ENCODE data around the gene KLHDC8B. TPM values are rescaled to one million over a fixed set of nuclear protein-coding genes. Genes with fewer than 3 reads are reported as not detected.

Gene KLHDC8B
- total RNA-seq, 1 experiment from 2014 or later, result 18.6 TPM

DNA sequence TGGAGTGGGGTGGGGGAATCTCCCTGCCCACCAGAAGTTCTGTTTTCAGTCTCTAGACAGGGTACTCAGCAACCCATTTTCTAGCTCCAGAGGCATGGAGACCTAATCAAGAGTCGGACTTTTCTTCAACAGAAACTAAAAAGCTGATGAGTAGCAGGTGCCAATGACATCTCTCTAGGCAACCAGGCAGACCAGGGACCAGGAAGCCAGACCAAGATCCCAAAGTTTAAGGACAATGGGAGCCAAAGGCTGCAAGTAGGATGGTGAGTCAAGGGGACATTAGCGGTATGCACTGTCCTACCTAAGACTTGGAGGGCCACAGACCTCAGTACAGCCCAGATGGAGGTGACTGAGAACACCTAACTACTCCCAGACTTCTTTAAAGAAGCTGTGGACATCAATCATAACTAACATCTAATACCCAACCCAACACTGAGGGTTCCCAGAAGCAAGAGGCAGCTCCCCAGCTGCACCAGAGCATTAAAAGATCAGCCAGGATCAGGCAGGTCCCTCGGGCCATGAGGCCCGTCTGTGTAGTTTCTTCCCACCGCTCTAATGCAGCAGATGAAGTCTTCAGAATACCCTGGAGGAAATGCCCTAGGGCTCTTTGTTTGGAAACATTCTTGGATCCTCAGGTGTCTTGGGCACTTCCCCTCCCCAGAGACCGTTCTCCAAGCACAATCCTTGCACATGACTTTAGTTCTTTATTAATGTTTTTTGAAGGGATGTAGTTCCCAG, 6.2 kb upstream of the KLHDC8B start:
- peaks cover 2% of the 10 kb centered on the region; the same call in 1 of the 2 replicates for H3K9me3 ChIP-seq (replicated peaks)
- no peak overlapping the region; the same call in 1 of the 2 replicates for H3K27ac ChIP-seq
- no peaks in the 10 kb centered on the region for H3K27me3 ChIP-seq (replicated peaks)
- H3K36me3 ChIP-seq, result peaks cover 41% of the 10 kb centered on the region
- H3K4me1 ChIP-seq (replicated peaks), result peaks cover 13% of the 10 kb centered on the region
- peak overlapping the region; percentile 60 for H3K4me3 ChIP-seq
- no peak for DNase-seq (ENCODE audit: low read depth in 1 of 2, low spot score in 2 of 2)

DNA sequence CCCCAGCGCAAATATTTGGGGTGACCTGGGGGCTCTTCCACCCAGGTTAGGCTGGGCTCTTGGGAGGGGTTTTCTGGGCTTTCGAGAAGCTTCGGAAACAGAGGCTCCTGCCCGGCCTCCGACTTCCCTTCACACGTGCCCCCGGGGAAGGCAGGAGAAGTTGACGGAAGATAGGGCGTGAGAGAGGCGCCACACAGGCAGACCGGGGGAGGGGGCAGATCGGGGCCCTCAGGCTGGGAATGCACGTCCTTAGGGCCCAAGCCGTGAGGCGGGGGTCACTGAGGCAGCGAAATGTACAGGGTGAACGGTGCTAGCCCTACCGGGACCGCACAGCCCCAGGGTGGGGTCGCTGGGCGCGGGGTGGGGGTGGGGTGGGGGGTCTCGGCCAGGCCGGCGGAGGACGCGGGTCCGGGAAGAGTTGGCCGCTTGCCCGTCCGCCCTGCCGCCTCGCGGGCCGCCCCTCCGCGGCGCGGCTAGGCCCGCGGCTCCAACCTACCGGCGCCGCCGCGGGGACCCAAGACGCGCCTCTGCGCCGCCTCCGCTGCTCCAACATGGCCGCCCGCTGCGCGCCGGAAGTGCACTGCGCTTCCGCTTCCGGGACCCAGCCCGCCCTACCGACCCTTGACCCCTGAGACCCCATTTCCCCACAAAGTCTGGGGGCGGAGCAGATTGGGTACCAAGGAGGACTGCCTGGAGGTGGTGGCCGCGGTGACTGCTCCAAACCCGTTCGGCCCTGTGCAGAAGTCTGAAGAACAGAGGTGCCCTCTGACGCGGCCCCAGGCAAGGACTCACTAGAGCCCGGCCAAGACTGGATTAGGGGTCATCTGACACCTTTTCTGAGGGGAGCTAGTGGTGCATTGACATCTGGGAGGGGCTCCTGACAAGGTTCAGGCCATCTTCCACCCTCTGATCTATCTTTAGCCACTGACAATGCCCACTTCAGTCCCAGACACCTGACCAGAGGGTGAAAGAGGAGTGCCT, 5.3 kb upstream of the KLHDC8B start, which contains the start of gene CCDC71:
Gene CCDC71 (minus strand): TSS at position 561 of the 981 bp plus-strand sequence. CDS start 2,123 bp downstream, outside the sequence.
- H3K4me3 ChIP-seq, result peak within 1 kb of the TSS; percentile 60
- H3K27ac ChIP-seq, result peak within 1 kb of the TSS; percentile 64
- H3K36me3 ChIP-seq, result peaks cover 41% of the 10 kb centered on the region
- DNase-seq (ENCODE audit: low read depth in 1 of 2, low spot score in 2 of 2), result peak; percentile 26 to 68
- H3K27me3 ChIP-seq (replicated peaks), result no peaks in the 10 kb centered on the region
- H3K4me1 ChIP-seq (replicated peaks), result peaks cover 19% of the 10 kb centered on the region
- H3K9me3 ChIP-seq (replicated peaks), result peaks cover 2% of the 10 kb centered on the region; the same call in 1 of the 2 replicates

DNA sequence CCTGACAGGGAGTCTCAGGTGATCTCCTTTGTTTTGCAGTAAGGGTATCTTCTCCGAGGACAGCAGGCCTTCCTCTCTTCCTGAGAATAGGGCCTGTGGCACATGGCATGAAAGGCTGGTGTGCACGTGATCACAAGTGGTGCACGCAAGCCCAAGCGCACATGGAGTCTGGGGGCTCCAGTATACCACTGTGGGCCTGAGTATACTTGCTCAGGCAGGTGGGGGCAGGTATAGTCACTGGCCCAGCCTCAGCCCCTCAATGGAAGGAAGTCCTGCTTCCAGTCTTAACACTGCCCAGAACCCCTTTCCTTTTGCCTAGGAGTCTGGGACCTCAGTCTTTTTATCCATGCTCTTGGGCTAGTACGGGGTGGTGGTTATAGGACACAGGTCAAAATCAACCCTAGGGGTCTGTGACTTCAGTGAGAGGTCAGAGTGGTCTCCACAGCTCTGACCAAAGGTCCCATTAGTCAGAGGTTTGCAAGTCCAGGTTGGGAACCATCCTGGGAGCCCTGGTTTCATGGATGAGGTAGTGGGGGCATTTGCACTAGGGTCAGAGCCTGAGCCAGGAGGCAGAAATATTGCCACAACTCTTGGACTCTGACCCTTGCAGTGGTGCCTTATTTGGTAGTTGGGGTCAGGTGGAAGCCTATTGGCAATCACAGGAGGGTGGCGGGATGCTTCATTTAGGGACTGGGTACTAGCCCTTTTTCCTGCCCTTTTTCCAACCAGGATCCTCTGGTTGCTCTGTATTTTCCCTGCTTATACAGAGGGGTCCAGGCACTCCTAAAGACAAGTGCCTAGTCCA, 4.4 kb upstream of the KLHDC8B start:
- Histone ChIP-seq H3K9me3 (replicated peaks) (peaks cover 2% of the 10 kb centered on the region; the same call in 1 of the 2 replicates), H3K4me3 (peak overlapping the region; percentile 60), H3K27me3 (replicated peaks) (no peaks in the 10 kb centered on the region), H3K27ac (0 out of 2 replicates have a peak overlapping the region, but pooled peaks have one; percentile 64), H3K36me3 (peaks cover 33% of the 10 kb centered on the region), H3K4me1 (replicated peaks) (peaks cover 27% of the 10 kb centered on the region)
- DNase-seq (ENCODE audit: low read depth in 1 of 2, low spot score in 2 of 2), result no peak

DNA sequence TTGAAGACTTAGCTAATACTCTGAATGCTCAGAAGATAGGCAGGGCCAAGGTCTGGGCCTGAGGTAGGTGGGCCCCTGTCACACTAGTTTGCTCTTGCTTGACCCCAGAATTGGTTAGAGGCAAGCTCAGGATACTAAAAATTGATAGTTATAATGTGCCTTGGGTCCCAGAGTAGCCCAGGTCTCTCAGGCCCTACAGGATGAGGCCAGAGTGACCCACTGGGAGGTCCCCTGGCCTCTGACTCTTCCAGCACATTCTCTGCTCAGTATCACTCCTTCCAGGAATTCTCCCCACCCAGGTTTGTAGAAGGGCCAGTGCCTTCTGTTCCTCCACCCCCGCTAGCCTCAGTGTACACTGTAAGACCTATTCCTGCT, 667 bp upstream of the KLHDC8B start:
- Histone ChIP-seq H3K27ac (no peak overlapping the region), H3K4me1 (replicated peaks) (peaks cover 29% of the 10 kb centered on the region), H3K36me3 (peaks cover 3% of the 10 kb centered on the region; the same call in 1 of the 2 replicates)

DNA sequence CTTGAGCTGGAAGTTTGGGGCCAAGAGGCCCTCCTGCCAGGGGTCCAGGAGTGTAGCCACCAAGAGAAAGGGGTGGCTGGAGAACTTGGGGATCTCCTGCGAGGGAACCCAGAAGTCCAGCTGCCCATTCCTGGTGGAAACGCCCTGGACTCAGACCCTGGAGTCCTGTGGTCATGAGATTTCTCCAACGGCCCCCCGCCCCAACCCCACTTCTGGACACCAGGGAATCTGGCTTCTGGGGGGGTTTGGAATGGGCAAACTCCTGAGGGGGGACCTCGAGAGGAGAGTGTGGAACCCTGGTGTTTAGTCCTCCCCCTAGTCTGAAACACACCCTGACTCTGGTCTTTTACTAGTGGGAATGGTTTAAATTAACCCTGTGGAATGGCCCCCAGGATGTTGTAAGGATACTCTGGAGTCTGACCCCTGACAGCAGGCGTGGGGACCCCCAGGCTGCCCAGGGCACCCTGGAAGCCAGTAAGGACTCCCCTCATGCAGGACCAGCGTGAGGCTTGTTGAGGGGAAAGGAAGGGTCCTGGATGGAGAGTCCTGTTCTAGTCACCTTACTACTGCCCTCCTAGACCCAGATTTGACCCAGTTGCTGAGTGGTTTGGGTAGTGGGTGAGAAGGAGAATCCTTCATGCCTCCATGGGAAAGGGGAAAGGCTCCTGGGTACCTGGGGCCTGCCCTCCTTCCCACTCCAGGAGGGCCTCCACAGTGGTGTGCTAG, 540 bp downstream of the KLHDC8B start:
- no peaks in the 10 kb centered on the region for H3K27me3 ChIP-seq (replicated peaks)
- DNase-seq (ENCODE audit: low read depth in 1 of 2, low spot score in 2 of 2), result no peak
- no peak overlapping the region for H3K27ac ChIP-seq
- H3K4me3 ChIP-seq, result peak overlapping the region; percentile 60
- H3K9me3 ChIP-seq (replicated peaks), result no peaks in the 10 kb centered on the region
- peaks cover 3% of the 10 kb centered on the region; the same call in 1 of the 2 replicates for H3K36me3 ChIP-seq
- H3K4me1 ChIP-seq (replicated peaks), result peaks cover 23% of the 10 kb centered on the region

More for the DNA sequence above, 667 bp upstream of the KLHDC8B start:
- Histone ChIP-seq H3K27me3 (replicated peaks) (no peaks in the 10 kb centered on the region), H3K9me3 (replicated peaks) (peaks cover 2% of the 10 kb centered on the region; the same call in 1 of the 2 replicates), H3K4me3 (peak overlapping the region; percentile 60)
- DNase-seq (ENCODE audit: low read depth in 1 of 2, low spot score in 2 of 2), result no peak

DNA sequence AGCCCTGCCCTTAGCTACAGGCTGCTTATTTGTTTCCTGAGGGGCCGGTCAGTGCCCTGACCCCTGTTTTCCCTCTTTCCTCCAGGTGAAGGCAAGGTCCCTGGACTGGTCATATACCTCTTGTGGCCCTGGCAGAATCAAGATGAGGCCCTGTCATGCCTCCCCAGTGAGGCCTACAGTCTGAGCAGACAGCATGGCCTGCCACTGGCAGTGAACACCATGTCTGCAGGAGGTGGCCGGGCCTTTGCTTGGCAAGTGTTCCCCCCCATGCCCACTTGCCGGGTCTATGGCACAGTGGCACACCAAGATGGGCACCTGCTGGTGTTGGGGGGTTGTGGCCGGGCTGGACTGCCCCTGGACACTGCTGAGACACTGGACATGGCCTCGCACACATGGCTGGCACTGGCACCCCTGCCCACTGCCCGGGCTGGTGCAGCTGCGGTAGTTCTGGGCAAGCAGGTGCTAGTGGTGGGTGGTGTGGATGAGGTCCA, 1.2 kb downstream of the KLHDC8B start:
- Histone ChIP-seq H3K4me3 (0 out of 2 replicates have a peak overlapping the region, but pooled peaks have one; percentile 60), H3K9me3 (replicated peaks) (no peaks in the 10 kb centered on the region), H3K36me3 (peaks cover 3% of the 10 kb centered on the region; the same call in 1 of the 2 replicates), H3K27ac (no peak overlapping the region), H3K4me1 (replicated peaks) (peaks cover 23% of the 10 kb centered on the region), H3K27me3 (replicated peaks) (no peaks in the 10 kb centered on the region)
- no peak for DNase-seq (ENCODE audit: low read depth in 1 of 2, low spot score in 2 of 2)

DNA sequence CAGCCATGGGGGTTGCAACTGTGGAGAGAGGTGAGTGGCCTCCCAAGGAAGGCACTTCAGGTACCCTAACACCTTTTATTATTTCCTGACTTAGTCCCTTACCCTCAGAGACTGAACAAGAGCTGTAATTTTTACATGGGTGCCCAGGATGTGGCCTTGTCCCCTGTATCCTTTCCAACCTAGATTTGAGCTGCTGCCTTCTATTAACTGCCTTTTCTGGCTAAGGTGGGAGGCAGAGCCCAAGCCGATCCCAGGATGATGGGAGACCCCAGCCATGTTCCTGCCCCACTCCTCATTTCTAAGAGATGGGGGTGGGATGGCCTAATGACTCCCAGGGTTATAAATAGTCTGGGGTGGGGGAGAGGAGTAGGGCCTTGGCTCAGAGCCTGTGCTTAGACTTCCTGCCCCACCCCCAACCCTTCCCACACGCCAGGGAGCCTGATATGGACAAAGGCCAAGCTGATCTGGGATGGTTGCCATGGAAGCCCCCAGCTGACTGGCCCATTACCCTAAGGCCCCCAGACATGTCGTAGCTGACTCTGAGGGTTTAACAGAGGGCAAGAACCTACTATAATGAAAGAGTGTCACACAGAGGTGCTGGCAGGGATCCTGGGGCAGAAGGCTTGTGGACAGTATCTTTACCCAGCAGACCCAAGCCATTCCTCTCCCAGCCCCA, 1.9 kb downstream of the KLHDC8B start:
- Histone ChIP-seq H3K27ac (no peak overlapping the region), H3K9me3 (replicated peaks) (no peaks in the 10 kb centered on the region), H3K36me3 (peaks cover 3% of the 10 kb centered on the region; the same call in 1 of the 2 replicates), H3K4me1 (replicated peaks) (peaks cover 23% of the 10 kb centered on the region), H3K27me3 (replicated peaks) (no peaks in the 10 kb centered on the region), H3K4me3 (no peak overlapping the region)
- no peak for DNase-seq (ENCODE audit: low read depth in 1 of 2, low spot score in 2 of 2)

DNA sequence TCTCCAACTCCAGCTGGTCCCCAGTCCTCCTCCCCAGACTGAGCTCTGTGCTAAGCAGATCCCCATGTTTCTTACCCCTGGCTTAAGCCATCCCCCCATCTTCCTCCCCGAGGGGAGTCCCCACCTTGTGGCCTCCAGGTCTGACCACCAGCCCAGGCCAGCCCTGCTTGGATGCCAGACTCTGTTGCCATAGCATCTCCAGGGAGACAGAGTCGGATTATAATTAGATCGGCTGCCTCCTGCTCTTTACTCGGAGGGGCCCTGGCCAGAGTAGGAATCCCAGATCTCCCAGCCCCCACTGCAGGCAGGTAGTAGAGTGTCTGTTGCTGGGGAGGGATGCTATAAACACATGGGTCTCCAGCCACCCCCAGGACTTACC, 2.4 kb downstream of the KLHDC8B start:
- no peak overlapping the region for H3K27ac ChIP-seq
- no peaks in the 10 kb centered on the region for H3K9me3 ChIP-seq (replicated peaks)
- no peak for DNase-seq (ENCODE audit: low read depth in 1 of 2, low spot score in 2 of 2)
- H3K27me3 ChIP-seq (replicated peaks), result no peaks in the 10 kb centered on the region
- H3K4me3 ChIP-seq, result no peak overlapping the region
- H3K4me1 ChIP-seq (replicated peaks), result peaks cover 23% of the 10 kb centered on the region
- H3K36me3 ChIP-seq, result peaks cover 3% of the 10 kb centered on the region; the same call in 1 of the 2 replicates

DNA sequence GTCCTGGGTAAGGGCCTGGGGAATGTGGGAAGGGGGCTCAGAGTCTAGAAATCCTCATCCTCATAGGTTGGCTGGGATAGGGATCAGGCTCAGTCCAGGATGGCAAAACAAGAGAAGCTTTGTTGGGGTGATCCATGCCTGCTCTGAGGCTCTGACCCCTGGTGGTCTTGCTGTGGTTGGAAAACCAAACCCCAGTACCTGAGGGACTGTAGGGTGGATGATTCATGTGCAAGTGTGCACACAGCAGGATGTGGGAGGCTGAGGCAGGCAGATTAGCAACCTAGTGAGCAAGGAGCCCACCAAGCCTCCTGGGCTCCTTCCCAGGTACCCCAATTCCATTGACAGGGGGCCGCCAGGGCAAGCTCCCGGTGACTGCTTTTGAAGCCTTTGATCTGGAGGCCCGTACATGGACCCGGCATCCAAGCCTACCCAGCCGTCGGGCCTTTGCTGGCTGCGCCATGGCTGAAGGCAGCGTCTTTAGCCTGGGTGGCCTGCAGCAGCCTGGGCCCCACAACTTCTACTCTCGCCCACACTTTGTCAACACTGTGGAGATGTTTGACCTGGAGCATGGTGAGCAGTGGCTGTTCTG, 3.1 kb downstream of the KLHDC8B start:
- peaks cover 3% of the 10 kb centered on the region; the same call in 1 of the 2 replicates for H3K36me3 ChIP-seq
- H3K4me3 ChIP-seq, result no peak overlapping the region
- no peaks in the 10 kb centered on the region for H3K27me3 ChIP-seq (replicated peaks)
- H3K9me3 ChIP-seq (replicated peaks), result no peaks in the 10 kb centered on the region
- peaks cover 23% of the 10 kb centered on the region for H3K4me1 ChIP-seq (replicated peaks)
- H3K27ac ChIP-seq, result no peak overlapping the region
- DNase-seq (ENCODE audit: low read depth in 1 of 2, low spot score in 2 of 2), result no peak

DNA sequence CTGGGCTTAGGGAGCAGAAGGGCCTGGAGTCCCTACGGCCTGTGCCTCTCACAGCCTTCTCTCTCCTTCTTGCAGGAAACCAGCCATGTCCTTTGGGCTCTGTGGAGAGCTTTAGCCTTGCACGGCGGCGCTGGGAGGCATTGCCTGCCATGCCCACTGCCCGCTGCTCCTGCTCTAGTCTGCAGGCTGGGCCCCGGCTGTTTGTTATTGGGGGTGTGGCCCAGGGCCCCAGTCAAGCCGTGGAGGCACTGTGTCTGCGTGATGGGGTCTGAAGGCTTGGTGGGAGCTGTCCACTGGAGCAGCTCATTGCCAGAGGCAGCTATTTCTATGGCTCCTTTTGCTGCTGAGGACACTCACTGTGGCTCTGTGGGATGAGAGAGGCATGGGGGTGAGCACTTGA, 4.1 kb downstream of the KLHDC8B start:
- peaks cover 22% of the 10 kb centered on the region for H3K4me1 ChIP-seq (replicated peaks)

DNA sequence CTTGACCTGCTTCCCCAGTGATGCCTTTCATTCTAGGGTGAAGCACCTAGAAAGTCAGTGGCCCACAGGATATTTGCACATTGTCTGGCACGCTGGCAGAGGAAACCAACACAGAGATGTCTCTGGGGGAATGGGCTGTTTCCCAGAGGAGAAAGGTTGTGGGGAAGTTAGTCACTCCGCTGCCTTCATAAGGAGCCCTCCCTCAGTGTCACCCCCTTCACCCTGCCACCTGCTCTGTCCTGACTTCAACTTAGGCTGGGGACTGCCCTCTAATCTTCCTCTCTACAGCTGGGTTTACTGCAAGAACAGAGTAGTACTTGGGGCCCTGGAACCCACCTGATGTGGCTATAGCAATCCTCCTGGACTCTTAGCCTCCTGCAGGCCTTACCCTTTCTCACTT, 5.7 kb downstream of the KLHDC8B start:
- peaks cover 3% of the 10 kb centered on the region; the same call in 1 of the 2 replicates for H3K36me3 ChIP-seq
- H3K4me1 ChIP-seq (replicated peaks), result peaks cover 8% of the 10 kb centered on the region
- no peaks in the 10 kb centered on the region for H3K9me3 ChIP-seq (replicated peaks)
- no peak overlapping the region for H3K4me3 ChIP-seq
- no peak overlapping the region for H3K27ac ChIP-seq
- DNase-seq (ENCODE audit: low read depth in 1 of 2, low spot score in 2 of 2), result no peak
- no peaks in the 10 kb centered on the region for H3K27me3 ChIP-seq (replicated peaks)

More for the DNA sequence above, 4.1 kb downstream of the KLHDC8B start:
- DNase-seq (ENCODE audit: low read depth in 1 of 2, low spot score in 2 of 2), result no peak
- no peaks in the 10 kb centered on the region for H3K27me3 ChIP-seq (replicated peaks)
- H3K9me3 ChIP-seq (replicated peaks), result no peaks in the 10 kb centered on the region
- H3K4me3 ChIP-seq, result no peak overlapping the region
- H3K36me3 ChIP-seq, result peaks cover 3% of the 10 kb centered on the region; the same call in 1 of the 2 replicates
- H3K27ac ChIP-seq, result no peak overlapping the region
